KOPT-K1 (cell line): ENCODE results near the gene UBE2A.

Experiments
- H3K27ac ChIP-seq: fragments of 200-600 bp; sonication (generic); 2 replicates; pipeline ENCODE4 v1.5.1; 2016; ENCODE audit warnings: antibody characterized with exemption, mild to moderate bottlenecking, low read depth, low read length; ENCODE audit not compliant: poor library complexity, severe bottlenecking
- H3K36me3 ChIP-seq: fragments of 200-600 bp; sonication (generic); 2 replicates; pipeline ENCODE4 v1.5.1; 2017; ENCODE audit warnings: antibody characterized with exemption, mild to moderate bottlenecking, low read length, moderate library complexity; ENCODE audit not compliant: insufficient read depth
- H3K9me3 ChIP-seq: fragments of 200-600 bp; sonication (generic); 2 replicates; pipeline ENCODE4 v1.5.1; 2017; ENCODE audit warnings: antibody characterized with exemption, low read length, mild to moderate bottlenecking; ENCODE audit not compliant: insufficient read depth, poor library complexity, severe bottlenecking

The UBE2A gene

GRCh38 chrX:119574394-119575266 lies at the start of gene UBE2A:
UBE2A (plus strand) TSS chrX:119574563; CDS start chrX:119574712, 149 bp downstream.
- peak within 1 kb of the TSS; percentile 84 for H3K27ac ChIP-seq
- H3K9me3 ChIP-seq = no peaks in the 10 kb centered on the region
- H3K36me3 ChIP-seq = peaks cover 25% of the 10 kb centered on the region

- H3K9me3 ChIP-seq = no peaks in the 10 kb centered on the region
- H3K27ac ChIP-seq = no peak overlapping the region
- no peaks in the 10 kb centered on the region for H3K36me3 ChIP-seq
Observed at GRCh38 chrX:119529345-119530276, 44.8 kb upstream of the UBE2A start.

GRCh38 chrX:119537487-119537886 lies 36.9 kb upstream of the UBE2A start:
- H3K9me3 ChIP-seq = no peaks in the 10 kb centered on the region
- no peak overlapping the region for H3K27ac ChIP-seq
- peaks cover 15% of the 10 kb centered on the region; the same call in 1 of the 2 replicates for H3K36me3 ChIP-seq

GRCh38 chrX:119539872-119540271 lies 34.5 kb upstream of the UBE2A start:
- H3K9me3 ChIP-seq = no peaks in the 10 kb centered on the region
- H3K36me3 ChIP-seq = peaks cover 15% of the 10 kb centered on the region; the same call in 1 of the 2 replicates
- H3K27ac ChIP-seq = no peak overlapping the region

GRCh38 chrX:119541188-119541587 lies 33.2 kb upstream of the UBE2A start:
- Histone ChIP-seq H3K9me3 (no peaks in the 10 kb centered on the region), H3K36me3 (peaks cover 15% of the 10 kb centered on the region; the same call in 1 of the 2 replicates), H3K27ac (no peak overlapping the region)

GRCh38 chrX:119549327-119550016 lies 24.9 kb upstream of the UBE2A start:
- no peaks in the 10 kb centered on the region for H3K9me3 ChIP-seq
- H3K36me3 ChIP-seq = peaks cover 3% of the 10 kb centered on the region
- H3K27ac ChIP-seq = no peak overlapping the region

- H3K27ac ChIP-seq = no peak overlapping the region
- peaks cover 3% of the 10 kb centered on the region for H3K36me3 ChIP-seq
- no peaks in the 10 kb centered on the region for H3K9me3 ChIP-seq
Observed at GRCh38 chrX:119552508-119552907, 21.9 kb upstream of the UBE2A start.

- Histone ChIP-seq H3K36me3 (peaks cover 6% of the 10 kb centered on the region; the same call in 1 of the 2 replicates), H3K27ac (peak within 1 kb of the TSS; percentile 46), H3K9me3 (no peaks in the 10 kb centered on the region)
Observed at GRCh38 chrX:119565107-119565663, 9.2 kb upstream of the UBE2A start, which contains the start of gene STEEP1. STEEP1 (minus strand) TSS chrX:119565409; CDS start chrX:119565355, 54 bp downstream.

- no peaks in the 10 kb centered on the region for H3K9me3 ChIP-seq
- no peak overlapping the region for H3K27ac ChIP-seq
- H3K36me3 ChIP-seq = no peaks in the 10 kb centered on the region
Observed at GRCh38 chrX:119570351-119570835, 4.0 kb upstream of the UBE2A start.

- H3K27ac ChIP-seq = no peak overlapping the region
- peaks cover 25% of the 10 kb centered on the region for H3K36me3 ChIP-seq
- no peaks in the 10 kb centered on the region for H3K9me3 ChIP-seq
Observed at GRCh38 chrX:119573222-119573621, 1.1 kb upstream of the UBE2A start.

GRCh38 chrX:119573840-119574393 lies 446 bp upstream of the UBE2A start:
- Histone ChIP-seq H3K36me3 (peaks cover 25% of the 10 kb centered on the region), H3K27ac (peak overlapping the region; percentile 84), H3K9me3 (no peaks in the 10 kb centered on the region)

GRCh38 chrX:119579414-119579813 lies 5.1 kb downstream of the UBE2A start:
- H3K9me3 ChIP-seq = no peaks in the 10 kb centered on the region
- peaks cover 62% of the 10 kb centered on the region for H3K36me3 ChIP-seq
- H3K27ac ChIP-seq = no peak overlapping the region

GRCh38 chrX:119583431-119584059 lies 9.2 kb downstream of the UBE2A start:
- Histone ChIP-seq H3K36me3 (peaks cover 64% of the 10 kb centered on the region), H3K9me3 (no peaks in the 10 kb centered on the region), H3K27ac (no peak overlapping the region)
